ENCODE results near the gene USP30. TPM values are rescaled to one million over a fixed set of nuclear protein-coding genes. Genes with fewer than 3 reads are reported as not detected.

USP30 gene
- total and polyA plus RNA-seq, 4 donors, result 16.3 to 25.2 (median 23.4) TPM

DNA sequence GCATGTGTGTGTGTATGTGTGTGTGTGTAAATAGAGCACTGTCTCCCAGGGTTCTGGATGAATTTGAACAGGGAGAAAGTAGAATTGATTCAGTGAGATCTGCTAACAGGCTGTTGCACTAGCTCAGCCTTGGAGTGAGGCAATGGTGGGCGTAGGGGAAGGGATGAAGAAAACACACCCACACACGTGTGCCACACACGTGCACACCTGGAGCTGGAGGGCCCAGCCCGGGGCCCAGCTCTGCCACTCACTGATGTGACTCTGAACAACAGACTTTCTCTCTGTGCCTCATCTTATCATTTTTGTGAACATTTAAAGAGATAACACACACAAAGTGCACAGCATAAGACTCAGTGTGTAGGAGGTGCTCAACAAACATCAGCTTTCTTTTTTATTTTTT, 68.2 kb downstream of the USP30 start:
- 93% methylated on average over 2 of the region's 4 CpGs for WGBS (ENCODE audit: insufficient coverage)
- H3K9me3 ChIP-seq (ENCODE audit: control insufficient read depth, insufficient read depth, low read length), result no peaks in the 10 kb centered on the region
- no peak for DNase-seq (ENCODE audit: low read depth in 4 of 6, low spot score in 6 of 6)
- peaks cover 10% of the 10 kb centered on the region for H3K4me1 ChIP-seq (ENCODE audit: control insufficient read depth, insufficient read depth, low read length)
- no peak overlapping the region for H3K27ac ChIP-seq (ENCODE audit: low read depth, low read length)
- H3K4me3 ChIP-seq (ENCODE audit: low read depth, low read length), result no peak overlapping the region
- peaks cover 2% of the 10 kb centered on the region for H3K36me3 ChIP-seq (ENCODE audit: control insufficient read depth, insufficient read depth, low read length)
- H3K27me3 ChIP-seq (ENCODE audit: control insufficient read depth, insufficient read depth, low read length), result no peaks in the 10 kb centered on the region

DNA sequence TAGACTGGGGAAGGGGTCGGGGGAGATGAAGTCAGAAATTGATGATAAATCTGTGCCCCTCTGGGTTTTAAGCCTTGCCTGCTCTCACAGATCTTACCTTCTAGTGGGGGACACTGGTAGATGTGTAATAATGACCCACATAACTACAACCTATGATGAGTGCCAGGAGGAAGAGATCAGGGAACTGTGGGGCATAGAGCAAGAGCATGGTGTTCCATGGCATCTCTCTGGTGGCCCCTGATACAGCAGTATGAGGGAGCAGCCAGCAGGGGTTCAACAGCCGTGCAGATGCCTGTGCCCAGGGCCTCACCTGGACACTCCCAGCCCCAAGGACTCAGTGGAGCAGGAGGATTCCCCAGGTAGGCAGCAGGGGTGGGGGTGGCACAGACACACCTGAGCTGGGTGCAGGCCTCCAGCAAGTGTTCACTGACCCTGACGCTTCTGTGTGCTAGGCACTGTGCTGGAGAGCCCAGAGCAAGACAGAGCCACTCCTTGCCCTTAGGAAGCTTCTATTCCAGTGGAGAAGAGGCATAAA, 69.0 kb downstream of the USP30 start:
- WGBS (ENCODE audit: insufficient coverage), result 83% methylated on average over 2 of the region's 3 CpGs
- DNase-seq (ENCODE audit: low read depth in 4 of 6, low spot score in 6 of 6), result no peak
- Histone ChIP-seq H3K4me3 (ENCODE audit: low read depth, low read length) (no peak overlapping the region), H3K27ac (ENCODE audit: low read depth, low read length) (no peak overlapping the region), H3K9me3 (ENCODE audit: control insufficient read depth, insufficient read depth, low read length) (no peaks in the 10 kb centered on the region), H3K27me3 (ENCODE audit: control insufficient read depth, insufficient read depth, low read length) (no peaks in the 10 kb centered on the region), H3K4me1 (ENCODE audit: control insufficient read depth, insufficient read depth, low read length) (peaks cover 2% of the 10 kb centered on the region), H3K36me3 (ENCODE audit: control insufficient read depth, insufficient read depth, low read length) (peaks cover 2% of the 10 kb centered on the region)

DNA sequence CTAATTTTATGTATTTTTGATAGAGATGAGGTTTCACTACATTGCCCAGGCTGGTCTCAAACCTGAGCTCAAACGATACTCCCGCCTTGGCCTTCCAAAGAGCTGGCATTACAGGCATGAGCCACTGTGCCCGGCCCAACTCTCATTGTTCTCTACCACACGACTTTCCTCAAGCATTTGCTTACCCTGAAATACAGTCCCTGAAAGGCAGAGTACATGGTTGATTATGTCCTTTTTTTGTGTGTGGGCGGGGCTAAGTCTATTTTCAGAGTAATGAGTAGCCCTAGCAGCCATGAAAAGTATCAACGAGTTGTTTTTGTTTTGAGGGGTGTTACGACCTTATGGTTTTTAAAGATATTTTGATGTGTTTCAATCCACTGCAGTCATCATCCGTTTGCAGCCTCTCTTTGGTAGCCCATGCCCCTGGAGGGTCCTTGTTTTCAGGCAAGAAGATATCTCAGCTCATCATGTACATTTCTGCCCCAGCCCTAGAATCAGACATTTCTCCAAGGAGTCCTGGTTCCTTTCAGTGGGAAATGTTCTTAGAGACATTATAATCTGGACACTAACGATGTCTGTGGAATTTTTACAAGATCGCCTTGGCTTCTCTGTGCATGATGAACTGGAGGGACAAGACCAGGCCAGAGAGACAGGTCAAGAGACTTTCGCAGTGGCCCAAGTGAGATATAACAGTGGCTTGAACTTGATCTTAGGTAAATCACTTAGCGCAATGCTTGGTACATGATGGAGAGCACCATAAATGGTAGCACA, 72.7 kb downstream of the USP30 start:
- WGBS (ENCODE audit: insufficient coverage), result 85% methylated on average over 4 of the region's 12 CpGs
- Histone ChIP-seq H3K27ac (ENCODE audit: low read depth, low read length) (no peak overlapping the region), H3K4me3 (ENCODE audit: low read depth, low read length) (no peak overlapping the region), H3K27me3 (ENCODE audit: control insufficient read depth, insufficient read depth, low read length) (no peaks in the 10 kb centered on the region), H3K36me3 (ENCODE audit: control insufficient read depth, insufficient read depth, low read length) (peaks cover 2% of the 10 kb centered on the region), H3K4me1 (ENCODE audit: control insufficient read depth, insufficient read depth, low read length) (no peaks in the 10 kb centered on the region), H3K9me3 (ENCODE audit: control insufficient read depth, insufficient read depth, low read length) (no peaks in the 10 kb centered on the region)
- no peak for DNase-seq (ENCODE audit: low read depth in 4 of 6, low spot score in 6 of 6)

DNA sequence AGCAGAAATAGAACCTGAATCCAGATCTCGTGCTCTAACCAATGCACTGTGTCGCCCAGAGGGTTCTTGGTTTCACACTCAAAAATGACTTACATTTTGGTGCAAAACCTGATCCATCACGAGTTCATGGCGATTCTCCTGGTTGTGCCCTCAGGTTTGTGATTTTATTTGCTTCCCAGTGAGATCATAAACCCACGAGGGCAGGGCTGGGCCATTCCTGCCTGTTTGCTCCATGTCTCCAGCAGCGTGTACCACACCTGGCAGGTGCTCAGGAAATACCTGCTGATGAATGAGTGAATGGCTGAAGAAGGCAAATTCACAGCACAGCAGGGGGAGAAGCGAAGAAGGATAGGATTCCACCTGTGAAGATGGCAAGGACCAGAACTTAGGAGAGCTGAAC, 73.4 kb downstream of the USP30 start:
- peaks cover 2% of the 10 kb centered on the region for H3K36me3 ChIP-seq (ENCODE audit: control insufficient read depth, insufficient read depth, low read length)
- no peak overlapping the region for H3K4me3 ChIP-seq (ENCODE audit: low read depth, low read length)
- no peaks in the 10 kb centered on the region for H3K27me3 ChIP-seq (ENCODE audit: control insufficient read depth, insufficient read depth, low read length)
- no peak overlapping the region for H3K27ac ChIP-seq (ENCODE audit: low read depth, low read length)
- no peaks in the 10 kb centered on the region for H3K4me1 ChIP-seq (ENCODE audit: control insufficient read depth, insufficient read depth, low read length)
- no peak for DNase-seq (ENCODE audit: low read depth in 4 of 6, low spot score in 6 of 6)
- 87% methylated on average over 6 of the region's 7 CpGs for WGBS (ENCODE audit: insufficient coverage)
- H3K9me3 ChIP-seq (ENCODE audit: control insufficient read depth, insufficient read depth, low read length), result no peaks in the 10 kb centered on the region

DNA sequence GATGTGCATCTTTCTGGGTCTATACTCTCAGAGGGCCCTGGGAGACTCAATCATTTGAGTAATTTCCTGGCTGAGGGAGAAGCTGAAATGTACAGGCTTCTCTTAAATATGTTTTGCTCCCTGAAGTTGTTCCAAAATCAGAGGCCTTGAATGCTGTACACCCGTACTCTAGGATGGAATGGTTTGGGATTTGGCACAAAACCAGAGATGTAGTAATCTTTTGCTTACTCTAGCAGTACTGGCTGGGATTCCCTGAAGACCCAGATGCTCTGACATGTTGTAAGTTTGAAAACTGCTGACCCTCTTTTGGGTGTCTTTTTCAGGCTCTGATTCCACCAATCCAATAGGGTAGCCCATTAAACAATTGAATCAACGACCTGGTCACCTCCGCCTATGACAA, 74.4 kb downstream of the USP30 start:
- Histone ChIP-seq H3K4me3 (ENCODE audit: low read depth, low read length) (no peak overlapping the region), H3K27ac (ENCODE audit: low read depth, low read length) (no peak overlapping the region), H3K36me3 (ENCODE audit: control insufficient read depth, insufficient read depth, low read length) (no peaks in the 10 kb centered on the region), H3K27me3 (ENCODE audit: control insufficient read depth, insufficient read depth, low read length) (no peaks in the 10 kb centered on the region), H3K4me1 (ENCODE audit: control insufficient read depth, insufficient read depth, low read length) (peaks cover 10% of the 10 kb centered on the region), H3K9me3 (ENCODE audit: control insufficient read depth, insufficient read depth, low read length) (no peaks in the 10 kb centered on the region)
- no peak for DNase-seq (ENCODE audit: low read depth in 4 of 6, low spot score in 6 of 6)
- 94% methylated on average over 3 of the region's 3 CpGs for WGBS (ENCODE audit: insufficient coverage)

DNA sequence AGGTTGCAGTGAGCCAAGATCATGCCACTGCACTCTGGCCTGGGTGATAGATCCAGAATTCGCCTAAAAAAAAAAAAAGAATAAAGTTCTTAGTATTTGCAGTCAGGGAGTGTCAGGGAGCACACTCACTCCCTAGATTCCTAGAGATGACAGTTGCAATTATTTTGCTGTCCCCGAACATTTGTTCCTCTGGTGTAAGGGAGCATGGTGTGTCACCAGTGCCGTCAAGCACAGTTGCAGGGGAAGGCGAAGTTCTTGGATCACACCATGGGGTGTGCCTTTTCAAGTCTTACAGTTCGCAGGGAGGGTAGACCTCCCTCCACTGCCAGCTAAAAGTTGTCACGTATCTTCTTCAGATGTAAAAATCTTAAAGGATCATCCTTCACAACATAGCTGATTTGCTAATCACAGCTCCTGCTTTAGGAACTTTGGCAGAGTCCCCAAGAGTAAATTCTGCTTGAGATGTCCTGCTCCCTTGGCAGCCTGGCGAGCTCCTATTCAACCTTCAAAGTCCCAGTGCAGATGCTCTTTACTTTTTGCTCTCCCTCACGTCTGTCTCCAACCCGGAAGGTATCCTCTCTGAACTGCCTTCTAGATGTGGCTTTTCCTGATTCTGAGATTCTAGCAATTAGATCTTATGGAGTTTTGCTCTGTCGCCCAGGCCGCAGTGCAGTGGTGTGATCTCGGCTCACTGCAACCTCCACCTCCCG, 75.3 kb downstream of the USP30 start:
- H3K9me3 ChIP-seq (ENCODE audit: control insufficient read depth, insufficient read depth, low read length), result no peaks in the 10 kb centered on the region
- no peak overlapping the region for H3K27ac ChIP-seq (ENCODE audit: low read depth, low read length)
- peaks cover 10% of the 10 kb centered on the region for H3K4me1 ChIP-seq (ENCODE audit: control insufficient read depth, insufficient read depth, low read length)
- WGBS (ENCODE audit: insufficient coverage), result 92% methylated on average over 9 of the region's 13 CpGs
- no peak overlapping the region for H3K4me3 ChIP-seq (ENCODE audit: low read depth, low read length)
- no peaks in the 10 kb centered on the region for H3K36me3 ChIP-seq (ENCODE audit: control insufficient read depth, insufficient read depth, low read length)
- no peaks in the 10 kb centered on the region for H3K27me3 ChIP-seq (ENCODE audit: control insufficient read depth, insufficient read depth, low read length)
- DNase-seq (ENCODE audit: low read depth in 4 of 6, low spot score in 6 of 6), result no peak

DNA sequence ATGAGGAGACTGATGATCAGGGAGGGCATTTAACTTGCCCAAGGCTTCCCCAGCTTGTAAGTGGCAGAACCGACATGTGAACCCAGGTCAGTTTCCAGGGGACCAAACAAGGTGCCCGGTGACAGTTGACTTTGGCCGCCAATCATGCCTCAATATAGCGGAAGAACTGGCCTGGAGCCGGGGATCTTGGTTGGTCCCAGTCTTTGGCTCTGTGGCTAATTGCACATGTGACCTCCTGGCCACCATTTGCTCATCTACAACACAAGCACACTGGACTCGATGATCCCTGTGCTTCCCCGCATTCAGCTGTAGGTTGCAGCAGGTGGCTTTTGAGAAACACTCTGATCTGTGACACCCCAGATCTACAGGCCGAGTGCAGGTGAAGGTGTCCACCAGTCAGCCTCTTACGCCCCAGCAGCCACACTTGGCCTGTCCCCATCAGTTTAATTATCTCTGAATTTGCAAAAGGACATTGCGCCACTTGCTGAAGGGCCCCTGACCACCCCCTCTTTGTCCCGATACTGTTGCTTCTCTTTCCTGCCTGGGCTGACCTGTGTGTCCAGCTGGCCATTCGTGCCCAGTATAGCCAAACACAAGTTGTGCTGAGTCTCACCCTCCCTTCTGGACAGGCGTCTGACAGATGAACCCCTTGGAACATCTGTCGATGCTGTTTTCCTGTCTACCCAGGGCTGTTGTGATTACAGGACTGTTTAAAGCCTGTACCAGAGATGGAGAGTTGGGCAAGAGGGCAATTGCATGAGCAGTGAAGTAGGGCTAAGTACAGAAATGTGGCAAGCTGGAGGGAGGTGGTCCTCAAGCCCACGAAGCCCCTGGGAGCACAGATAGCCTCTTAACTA, 78.1 kb downstream of the USP30 start:
- WGBS (ENCODE audit: insufficient coverage), result 85% methylated on average over 14 of the region's 15 CpGs
- Histone ChIP-seq H3K4me3 (ENCODE audit: low read depth, low read length) (no peak overlapping the region), H3K4me1 (ENCODE audit: control insufficient read depth, insufficient read depth, low read length) (peaks cover 10% of the 10 kb centered on the region)

DNA sequence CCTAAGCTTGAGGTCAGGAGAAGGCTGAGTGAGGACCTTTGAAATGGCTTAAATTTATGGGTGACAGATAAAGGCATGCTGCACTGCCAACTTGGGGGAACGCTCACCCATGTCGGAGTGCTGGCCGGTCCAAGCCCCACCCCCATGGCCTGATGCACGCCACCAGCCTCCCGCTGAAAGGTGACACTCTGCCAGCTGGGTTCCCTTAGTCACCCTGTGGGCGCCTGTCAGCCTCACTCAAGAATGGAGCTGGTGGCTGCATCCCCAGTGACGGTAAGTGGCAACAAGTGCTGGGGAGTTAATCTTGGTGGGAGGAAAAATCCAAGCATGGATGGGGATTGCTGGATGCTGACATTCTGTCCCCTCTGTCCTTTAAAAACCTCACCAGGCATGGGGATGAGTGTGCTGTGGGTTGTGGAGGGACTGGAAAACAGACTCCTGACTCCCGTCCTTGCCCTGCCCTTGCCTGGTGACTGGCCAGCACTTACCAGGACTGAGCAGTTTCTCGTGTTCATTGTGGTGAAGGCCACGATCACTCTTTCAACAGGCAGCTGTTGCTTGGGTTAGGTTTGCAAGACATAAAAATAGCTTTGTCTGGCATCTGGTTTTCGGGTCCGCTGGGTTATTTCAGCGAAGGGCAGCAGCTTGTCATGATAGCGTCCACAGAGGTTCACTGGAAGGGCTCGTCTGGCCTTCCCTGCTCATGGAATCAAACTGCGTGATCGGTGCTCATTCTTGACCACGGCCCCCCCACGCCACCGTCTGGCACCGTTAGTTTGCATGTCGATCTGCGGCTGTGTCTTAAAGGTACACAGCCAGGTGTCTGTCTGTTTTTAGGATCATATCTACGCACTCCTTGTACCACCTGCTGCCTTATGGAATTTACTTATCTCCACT, 79.0 kb downstream of the USP30 start:
- no peaks in the 10 kb centered on the region for H3K9me3 ChIP-seq (ENCODE audit: control insufficient read depth, insufficient read depth, low read length)
- DNase-seq (ENCODE audit: low read depth in 4 of 6, low spot score in 6 of 6), result no peak
- WGBS (ENCODE audit: insufficient coverage), result 55% methylated on average over 21 of the region's 24 CpGs
- no peak overlapping the region for H3K4me3 ChIP-seq (ENCODE audit: low read depth, low read length)
- H3K4me1 ChIP-seq (ENCODE audit: control insufficient read depth, insufficient read depth, low read length), result peaks cover 10% of the 10 kb centered on the region
- H3K36me3 ChIP-seq (ENCODE audit: control insufficient read depth, insufficient read depth, low read length), result no peaks in the 10 kb centered on the region
- H3K27ac ChIP-seq (ENCODE audit: low read depth, low read length), result no peak overlapping the region
- H3K27me3 ChIP-seq (ENCODE audit: control insufficient read depth, insufficient read depth, low read length), result no peaks in the 10 kb centered on the region

More for the DNA sequence above, 78.1 kb downstream of the USP30 start:
- H3K36me3 ChIP-seq (ENCODE audit: control insufficient read depth, insufficient read depth, low read length), result no peaks in the 10 kb centered on the region
- no peaks in the 10 kb centered on the region for H3K27me3 ChIP-seq (ENCODE audit: control insufficient read depth, insufficient read depth, low read length)
- DNase-seq (ENCODE audit: low read depth in 4 of 6, low spot score in 6 of 6), result no peak
- no peak overlapping the region for H3K27ac ChIP-seq (ENCODE audit: low read depth, low read length)
- no peaks in the 10 kb centered on the region for H3K9me3 ChIP-seq (ENCODE audit: control insufficient read depth, insufficient read depth, low read length)

Measured in spinal cord (tissue), 10 donors.